Measurements from ENCODE around the gene PRRT3. TPM values are rescaled to one million over a fixed set of nuclear protein-coding genes. Genes with fewer than 3 reads are reported as not detected.

The PRRT3 gene
- total and polyA plus RNA-seq, 2 of the 13 experiments (the other 11 are each of a cell fraction or from before 2014, with no cell fraction given), result 0.22 to 0.44 TPM

GRCh38 chr3:9916734-9917680 is 35.2 kb downstream of the PRRT3 start, which contains the start of gene IL17RC (continued):
- 0 out of 2 replicates have a peak, but pooled peaks have one; percentile 16 for TF ChIP-seq THRA (CRISPR knock-in tag; IDR thresholded peaks at IDR 0.05; ENCODE audit: borderline replicate concordance)
- TF ChIP-seq ZNF513 (CRISPR knock-in tag; conservative IDR thresholded peaks at IDR 0.05), result no peak
- no peak for TF ChIP-seq BRCA1 (CRISPR knock-in tag; IDR thresholded peaks at IDR 0.05)
- no peak for TF ChIP-seq RELA (CRISPR knock-in tag; IDR thresholded peaks at IDR 0.05)
- TF ChIP-seq TEF (CRISPR knock-in tag; IDR thresholded peaks at IDR 0.05), result no peak
- TF ChIP-seq PATZ1 (CRISPR knock-in tag; IDR thresholded peaks at IDR 0.05), result peak; percentile 49
- no peak for TF ChIP-seq ZBTB8A (CRISPR knock-in tag; IDR thresholded peaks at IDR 0.05; ENCODE audit: borderline replicate concordance, low read depth)
- peak; percentile 41; the same call in 1 of the 2 replicates for TF ChIP-seq ZNF691 (CRISPR knock-in tag; IDR thresholded peaks at IDR 0.05; ENCODE audit: borderline replicate concordance, low read depth)
- TF ChIP-seq MYPOP (CRISPR knock-in tag; IDR thresholded peaks at IDR 0.05), result no peak
- no peak for TF ChIP-seq CAMTA2 (CRISPR knock-in tag; IDR thresholded peaks at IDR 0.05; ENCODE audit: borderline replicate concordance)
- TF ChIP-seq ZNF30 (CRISPR knock-in tag; IDR thresholded peaks at IDR 0.05), result 0 out of 2 replicates have a peak, but pooled peaks have one; percentile 40
- TF ChIP-seq ZNF883 (CRISPR knock-in tag; IDR thresholded peaks at IDR 0.05; ENCODE audit: not compliant biosample characterization), result no peak
- peak; percentile 44; the same call in 1 of the 2 replicates for TF ChIP-seq MEF2D (CRISPR knock-in tag; IDR thresholded peaks at IDR 0.05)
- no peak for TF ChIP-seq MXD3 (CRISPR knock-in tag; IDR thresholded peaks at IDR 0.05)
- TF ChIP-seq NKX3-1 (CRISPR knock-in tag; IDR thresholded peaks at IDR 0.05), result 0 out of 2 replicates have a peak, but pooled peaks have one; percentile 4

Data from HepG2 (cell line).